Smooth muscle cell of bladder (primary cell): ENCODE results near the gene DPY30. TPM values are rescaled to one million over a fixed set of nuclear protein-coding genes. Genes with fewer than 3 reads are reported as not detected.

Experiments
- total RNA-seq: library from RNA; depleted of rRNA; stranded (reverse); fragments of >200 nt; gene quantifications from 2 replicates; pipeline ENCODE4 v1.2.3, GENCODE V29; 2014

The DPY30 gene
- 38.7 and 49.9 TPM in 2 replicates for total RNA-seq

GRCh38 chr2:32039447-32040219 is at the start of gene DPY30:
DPY30 (minus strand) TSS chr2:32039805; CDS start chr2:32039456, 349 bp downstream.

GRCh38 chr2:32063310-32064020 is 23.9 kb upstream of the DPY30 start, which contains the start of gene SPAST:
SPAST (plus strand) TSS chr2:32063556; CDS start chr2:32063832, 276 bp downstream.

GRCh38 chr2:32010670-32011484 is 28.7 kb downstream of the DPY30 start, which contains the start of gene MEMO1:
MEMO1 (minus strand) TSS chr2:32011008; CDS start chr2:32010247, 761 bp downstream.

Other genes with a start within 250 kb of the DPY30 start
- gene MEMO1, start 28.8 kb downstream of the DPY30 start, total RNA-seq: 26.2 and 27.2 TPM in 2 replicates
- gene SPAST, start 23.8 kb upstream of the DPY30 start, total RNA-seq: 20.1 and 22.6 TPM in 2 replicates
- gene SLC30A6, start 126.1 kb upstream of the DPY30 start, total RNA-seq: 19.3 and 20.8 TPM in 2 replicates
- not detected in 2 replicates for gene NLRC4, start 225.1 kb upstream of the DPY30 start, total RNA-seq
- gene YIPF4, start 238.1 kb upstream of the DPY30 start, total RNA-seq: 10.7 and 23.6 TPM in 2 replicates